AG04450 (cell line): ENCODE measurements around the gene EPHA3. TPM values are rescaled to one million over a fixed set of nuclear protein-coding genes. Genes with fewer than 3 reads are reported as not detected.

Experiments
- CTCF ChIA-PET: fragments of 300-600, 350-600 bp; formaldehyde crosslinking; extraction: SDS; loops from one replicate; lab custom pipeline; 2022; ENCODE audit warnings: antibody characterized with exemption, inconsistent platforms; lab: Charles Lee
- POLR2A ChIA-PET: fragments of 350-600 bp; formaldehyde crosslinking; extraction: SDS; loops from one replicate; lab custom pipeline; 2021; ENCODE audit warnings: antibody characterized with exemption, inconsistent platforms; lab: Yijun Ruan, JAX
- DNase-seq: peaks from one replicate; pipeline ENCODE4 v3.0.0-alpha.2; 2011; ENCODE audit warnings: low read depth, low spot score
- H3K27ac ChIP-seq: one replicate; pipeline ENCODE4 v1.5.1; 2012; ENCODE audit warnings: low read depth, low read length, control low read depth
- H3K27me3 ChIP-seq: one replicate; pipeline ENCODE4 v1.6.0; 2012; ENCODE audit warnings: low read length; ENCODE audit not compliant: control insufficient read depth, insufficient read depth
- H3K4me3 ChIP-seq: 2 replicates; pipeline ENCODE4 v1.5.1; 2011; ENCODE audit warnings: mild to moderate bottlenecking, low read depth, low read length, control low read depth
- H3K9me3 ChIP-seq: 2 replicates; pipeline ENCODE4 v1.5.1; 2012; ENCODE audit warnings: low read length; ENCODE audit not compliant: control insufficient read depth, insufficient read depth
- CTCF ChIP-seq: IDR thresholded peaks from 2 replicates; pipeline ENCODE4 v1.5.1; 2011; ENCODE audit warnings: low read depth, low read length, control low read depth, inconsistent platforms
- polyA plus RNA-seq: library from polyadenylated mRNA; depleted of rRNA; stranded (reverse); fragments of >200 nt; gene quantifications from 2 replicates; pipeline ENCODE4 v1.2.3, GENCODE V29; 2011

Gene EPHA3
- polyA plus RNA-seq, 1 experiment, result 0.04 TPM

- no peak for DNase-seq
- H3K4me3 ChIP-seq, result no peak overlapping the region
- H3K9me3 ChIP-seq, result no peaks in the 10 kb centered on the region
- no peak overlapping the region for H3K27ac ChIP-seq
- ChIA-PET CTCF (no interaction called here), POLR2A (no interaction called here)
- H3K27me3 ChIP-seq, result no peaks in the 10 kb centered on the region
- TF ChIP-seq CTCF, result no peak
Measured at GRCh38 chr3:89452066-89452465, 344.6 kb downstream of the EPHA3 start.

- Histone ChIP-seq H3K27me3 (no peaks in the 10 kb centered on the region), H3K4me3 (no peak overlapping the region), H3K9me3 (no peaks in the 10 kb centered on the region), H3K27ac (no peak overlapping the region)
- no peak for DNase-seq
- CTCF ChIA-PET, result no interaction called here
- no peak for TF ChIP-seq CTCF
- POLR2A ChIA-PET, result no interaction called here
Measured at GRCh38 chr3:89455240-89455639, 347.8 kb downstream of the EPHA3 start.

GRCh38 chr3:89467898-89468363 lies 360.5 kb downstream of the EPHA3 start:
- TF ChIP-seq CTCF, result no peak
- H3K27me3 ChIP-seq, result no peaks in the 10 kb centered on the region
- no peak for DNase-seq
- ChIA-PET POLR2A (no interaction called here), CTCF (no interaction called here)
- H3K4me3 ChIP-seq, result no peak overlapping the region
- no peak overlapping the region for H3K27ac ChIP-seq
- no peaks in the 10 kb centered on the region for H3K9me3 ChIP-seq

- CTCF ChIA-PET, result no interaction called here
Measured at GRCh38 chr3:89472101-89472500, 364.7 kb downstream of the EPHA3 start.

More at GRCh38 chr3:89472101-89472500, 364.7 kb downstream of the EPHA3 start:
- TF ChIP-seq CTCF, result no peak
- H3K9me3 ChIP-seq, result no peaks in the 10 kb centered on the region
- H3K27ac ChIP-seq, result no peak overlapping the region
- no peaks in the 10 kb centered on the region for H3K27me3 ChIP-seq
- POLR2A ChIA-PET, result no interaction called here
- no peak for DNase-seq
- H3K4me3 ChIP-seq, result no peak overlapping the region
